Measurements from ENCODE around the gene CMYA5.

- TF ChIP-seq, protein P1, sequence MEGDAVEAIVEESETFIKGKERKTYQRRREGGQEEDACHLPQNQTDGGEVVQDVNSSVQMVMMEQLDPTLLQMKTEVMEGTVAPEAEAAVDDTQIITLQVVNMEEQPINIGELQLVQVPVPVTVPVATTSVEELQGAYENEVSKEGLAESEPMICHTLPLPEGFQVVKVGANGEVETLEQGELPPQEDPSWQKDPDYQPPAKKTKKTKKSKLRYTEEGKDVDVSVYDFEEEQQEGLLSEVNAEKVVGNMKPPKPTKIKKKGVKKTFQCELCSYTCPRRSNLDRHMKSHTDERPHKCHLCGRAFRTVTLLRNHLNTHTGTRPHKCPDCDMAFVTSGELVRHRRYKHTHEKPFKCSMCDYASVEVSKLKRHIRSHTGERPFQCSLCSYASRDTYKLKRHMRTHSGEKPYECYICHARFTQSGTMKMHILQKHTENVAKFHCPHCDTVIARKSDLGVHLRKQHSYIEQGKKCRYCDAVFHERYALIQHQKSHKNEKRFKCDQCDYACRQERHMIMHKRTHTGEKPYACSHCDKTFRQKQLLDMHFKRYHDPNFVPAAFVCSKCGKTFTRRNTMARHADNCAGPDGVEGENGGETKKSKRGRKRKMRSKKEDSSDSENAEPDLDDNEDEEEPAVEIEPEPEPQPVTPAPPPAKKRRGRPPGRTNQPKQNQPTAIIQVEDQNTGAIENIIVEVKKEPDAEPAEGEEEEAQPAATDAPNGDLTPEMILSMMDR (IDR thresholded peaks at IDR 0.05; ENCODE audit: low read length), result no peak
- TF ChIP-seq EZH2 (IDR thresholded peaks at IDR 0.05; ENCODE audit: borderline replicate concordance, low read length), result no peak
Observed at GRCh38 chr5:79837761-79838551, 148.3 kb downstream of the CMYA5 start.

All from OCI-LY1 (cell line).